HCT116 (cell line): Measurements from ENCODE around the gene B4GALNT4.

ENCODE experiments used
- POLR2A ChIP-seq: IDR thresholded peaks from 2 replicates; pipeline ENCODE4 v1.7.0; 2011; ENCODE audit warnings: borderline replicate concordance; ENCODE audit not compliant: insufficient read depth, insufficient read length; ENCODE audit errors: extremely low read depth
- POLR2AphosphoS5 ChIP-seq: IDR thresholded peaks from 2 replicates; pipeline ENCODE4 v1.6.1; 2011; ENCODE audit warnings: mild to moderate bottlenecking, low read depth, low read length, moderate library complexity
- RAD21 ChIP-seq: IDR thresholded peaks from 2 replicates; pipeline ENCODE4 v1.6.1; 2012; ENCODE audit warnings: low read depth, mild to moderate bottlenecking
- ZNF274 ChIP-seq: fragments of 200-500 bp; sonication (Bioruptor generic); IDR thresholded peaks from 2 replicates; pipeline ENCODE4 v1.6.1; 2014; ENCODE audit warnings: mild to moderate bottlenecking, low read depth, low read length, inconsistent platforms
- TF ChIP-seq, protein P1 (sequence below): IDR thresholded peaks from 2 replicates; pipeline ENCODE4 v1.6.1; 2011; ENCODE audit warnings: mild to moderate bottlenecking, low read length, moderate library complexity; ENCODE audit not compliant: insufficient replicate concordance; ENCODE audit errors: extremely low read depth
- TF ChIP-seq, protein P2 (sequence below), 3 experiments: fragments of 200-600 bp in 1 of 3; sonication (generic) in 1 of 3; IDR thresholded peaks in 2 of 3; conservative IDR thresholded peaks in 1 of 3; 2 replicates each; pipeline ENCODE4 v1.5.1; 2012 to 2017; ENCODE audit warnings: low read depth in 2 of 3, low read length in 2 of 3, antibody characterized with exemption in 1 of 3, borderline replicate concordance in 1 of 3, control low read depth in 1 of 3, mild to moderate bottlenecking in 1 of 3, mixed read lengths in 1 of 3, mixed run types in 1 of 3, moderate library complexity in 1 of 3; ENCODE audit not compliant: insufficient read depth in 1 of 3

DNA sequence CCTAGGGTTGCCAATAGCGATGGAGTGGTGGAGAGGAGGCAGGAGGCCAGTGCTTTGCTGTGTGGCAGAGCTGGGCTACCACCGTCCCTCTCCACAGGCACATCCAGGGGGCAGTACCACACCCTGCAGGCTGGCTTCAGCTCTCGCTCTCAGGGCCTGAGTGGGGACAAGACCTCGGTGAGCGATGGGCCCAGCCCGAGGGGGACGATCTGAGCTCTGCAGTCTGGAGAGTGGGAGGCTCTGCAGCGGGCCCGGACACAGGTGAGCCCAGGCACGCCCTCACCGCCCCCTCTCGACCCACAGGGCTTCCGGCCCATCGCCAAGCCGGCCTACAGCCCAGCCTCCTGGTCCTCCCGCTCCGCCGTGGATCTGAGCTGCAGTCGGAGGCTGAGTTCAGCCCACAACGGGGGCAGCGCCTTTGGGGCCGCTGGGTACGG lies 27.2 kb downstream of the B4GALNT4 start:
- TF ChIP-seq, protein P1, sequence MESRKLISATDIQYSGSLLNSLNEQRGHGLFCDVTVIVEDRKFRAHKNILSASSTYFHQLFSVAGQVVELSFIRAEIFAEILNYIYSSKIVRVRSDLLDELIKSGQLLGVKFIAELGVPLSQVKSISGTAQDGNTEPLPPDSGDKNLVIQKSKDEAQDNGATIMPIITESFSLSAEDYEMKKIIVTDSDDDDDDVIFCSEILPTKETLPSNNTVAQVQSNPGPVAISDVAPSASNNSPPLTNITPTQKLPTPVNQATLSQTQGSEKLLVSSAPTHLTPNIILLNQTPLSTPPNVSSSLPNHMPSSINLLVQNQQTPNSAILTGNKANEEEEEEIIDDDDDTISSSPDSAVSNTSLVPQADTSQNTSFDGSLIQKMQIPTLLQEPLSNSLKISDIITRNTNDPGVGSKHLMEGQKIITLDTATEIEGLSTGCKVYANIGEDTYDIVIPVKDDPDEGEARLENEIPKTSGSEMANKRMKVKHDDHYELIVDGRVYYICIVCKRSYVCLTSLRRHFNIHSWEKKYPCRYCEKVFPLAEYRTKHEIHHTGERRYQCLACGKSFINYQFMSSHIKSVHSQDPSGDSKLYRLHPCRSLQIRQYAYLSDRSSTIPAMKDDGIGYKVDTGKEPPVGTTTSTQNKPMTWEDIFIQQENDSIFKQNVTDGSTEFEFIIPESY, result no peak
- TF ChIP-seq ZNF274 (no peak), POLR2A (no peak), POLR2AphosphoS5 (no peak), RAD21 (no peak)
- TF ChIP-seq, protein P2, sequence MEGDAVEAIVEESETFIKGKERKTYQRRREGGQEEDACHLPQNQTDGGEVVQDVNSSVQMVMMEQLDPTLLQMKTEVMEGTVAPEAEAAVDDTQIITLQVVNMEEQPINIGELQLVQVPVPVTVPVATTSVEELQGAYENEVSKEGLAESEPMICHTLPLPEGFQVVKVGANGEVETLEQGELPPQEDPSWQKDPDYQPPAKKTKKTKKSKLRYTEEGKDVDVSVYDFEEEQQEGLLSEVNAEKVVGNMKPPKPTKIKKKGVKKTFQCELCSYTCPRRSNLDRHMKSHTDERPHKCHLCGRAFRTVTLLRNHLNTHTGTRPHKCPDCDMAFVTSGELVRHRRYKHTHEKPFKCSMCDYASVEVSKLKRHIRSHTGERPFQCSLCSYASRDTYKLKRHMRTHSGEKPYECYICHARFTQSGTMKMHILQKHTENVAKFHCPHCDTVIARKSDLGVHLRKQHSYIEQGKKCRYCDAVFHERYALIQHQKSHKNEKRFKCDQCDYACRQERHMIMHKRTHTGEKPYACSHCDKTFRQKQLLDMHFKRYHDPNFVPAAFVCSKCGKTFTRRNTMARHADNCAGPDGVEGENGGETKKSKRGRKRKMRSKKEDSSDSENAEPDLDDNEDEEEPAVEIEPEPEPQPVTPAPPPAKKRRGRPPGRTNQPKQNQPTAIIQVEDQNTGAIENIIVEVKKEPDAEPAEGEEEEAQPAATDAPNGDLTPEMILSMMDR (IDR thresholded peaks at IDR 0.05 in 2 of 3, conservative IDR thresholded peaks at IDR 0.05 in 1 of 3; ENCODE audit: borderline replicate concordance in 1 of 3, insufficient read depth in 1 of 3, low read depth in 2 of 3, low read length in 2 of 3), result peak in 1 of 3 experiments; percentile 16; a peak in 1 of 6 replicates
